DOHH2 (cell line): ENCODE data around the gene S100P.

Source experiments
- CTCF ChIP-seq: fragments of 200-600 bp; sonication (generic); IDR thresholded peaks from one replicate; pipeline ENCODE4 v1.5.1; 2014; ENCODE audit warnings: antibody characterized with exemption, mild to moderate bottlenecking, low read depth, low read length; ENCODE audit not compliant: poor library complexity, severe bottlenecking
- EZH2phosphoT487 ChIP-seq: fragments of 200-600 bp; sonication (generic); IDR thresholded peaks from 2 replicates; pipeline ENCODE4 v1.6.1; 2017; ENCODE audit warnings: borderline replicate concordance, mild to moderate bottlenecking, antibody characterized with exemption, low read length, moderate library complexity, mixed read lengths

GRCh38 chr4:6686104-6686787, 7.4 kb upstream of the S100P start:
- TF ChIP-seq EZH2phosphoT487 (no peak), CTCF (no peak)
